Uterus (tissue), 2 donors: ENCODE results near the gene PLPP6.

Source experiments
- POLR2A ChIP-seq, 2 donors: fragments of 450-650 bp; IDR thresholded peaks; one replicate each; pipeline ENCODE4 v1.6.1; 2016; ENCODE audit warnings: antibody characterized with exemption in 2 of 2, mild to moderate bottlenecking in 1 of 2, moderate library complexity in 1 of 2
- TF ChIP-seq, protein P1 (sequence below), 4 experiments: fragments of 200-600 bp in 2 of 4; fragments of 450-650 bp in 2 of 4; sonication (generic) in 2 of 4; IDR thresholded peaks; one replicate each; pipeline ENCODE4 v1.5.1; 2016 to 2019; ENCODE audit warnings: antibody characterized with exemption in 4 of 4, mild to moderate bottlenecking in 2 of 4, moderate library complexity in 1 of 4

DNA sequence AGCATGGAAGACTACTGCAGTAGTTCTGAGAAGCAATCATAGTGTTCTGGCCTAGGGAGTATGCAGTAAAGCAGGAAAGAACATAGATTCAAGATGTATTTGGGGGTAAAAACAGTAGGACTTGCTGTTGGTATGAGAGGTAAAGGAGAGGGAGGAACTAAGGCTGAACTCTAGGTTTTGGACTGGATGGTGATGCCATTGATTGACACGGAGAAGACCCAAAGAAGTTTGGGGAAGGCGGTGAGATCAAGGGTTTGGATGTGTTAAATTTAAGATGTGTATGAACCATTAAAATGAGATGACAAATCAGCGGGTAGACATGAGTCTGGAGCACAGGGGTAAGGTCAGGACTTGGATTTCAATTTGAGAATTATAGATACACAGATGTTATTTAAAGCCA, 15.3 kb downstream of the PLPP6 start:
- TF ChIP-seq, protein P1, sequence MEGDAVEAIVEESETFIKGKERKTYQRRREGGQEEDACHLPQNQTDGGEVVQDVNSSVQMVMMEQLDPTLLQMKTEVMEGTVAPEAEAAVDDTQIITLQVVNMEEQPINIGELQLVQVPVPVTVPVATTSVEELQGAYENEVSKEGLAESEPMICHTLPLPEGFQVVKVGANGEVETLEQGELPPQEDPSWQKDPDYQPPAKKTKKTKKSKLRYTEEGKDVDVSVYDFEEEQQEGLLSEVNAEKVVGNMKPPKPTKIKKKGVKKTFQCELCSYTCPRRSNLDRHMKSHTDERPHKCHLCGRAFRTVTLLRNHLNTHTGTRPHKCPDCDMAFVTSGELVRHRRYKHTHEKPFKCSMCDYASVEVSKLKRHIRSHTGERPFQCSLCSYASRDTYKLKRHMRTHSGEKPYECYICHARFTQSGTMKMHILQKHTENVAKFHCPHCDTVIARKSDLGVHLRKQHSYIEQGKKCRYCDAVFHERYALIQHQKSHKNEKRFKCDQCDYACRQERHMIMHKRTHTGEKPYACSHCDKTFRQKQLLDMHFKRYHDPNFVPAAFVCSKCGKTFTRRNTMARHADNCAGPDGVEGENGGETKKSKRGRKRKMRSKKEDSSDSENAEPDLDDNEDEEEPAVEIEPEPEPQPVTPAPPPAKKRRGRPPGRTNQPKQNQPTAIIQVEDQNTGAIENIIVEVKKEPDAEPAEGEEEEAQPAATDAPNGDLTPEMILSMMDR (IDR thresholded peaks at IDR 0.05), result no peak
- TF ChIP-seq POLR2A (IDR thresholded peaks at IDR 0.05), result no peak
